ENCODE results near the gene TAT. TPM values are rescaled to one million over a fixed set of nuclear protein-coding genes. Genes with fewer than 3 reads are reported as not detected.
"Not testable (repeated sequence)": the region's sequence is repeated elsewhere in the genome, so short reads cannot be mapped to it uniquely, and the experiment has no call there.

The TAT gene
- total and polyA plus RNA-seq, 2 donors, result 0.20 TPM; not detected in 1

- no peak for DNase-seq (ENCODE audit: extremely low spot score)
- Histone ChIP-seq H3K4me3 (ENCODE audit: low read depth, low read length) (no peak overlapping the region), H3K27ac (ENCODE audit: low read depth) (no peak overlapping the region), H3K36me3 (ENCODE audit: insufficient read depth) (no peaks in the 10 kb centered on the region), H3K4me1 (ENCODE audit: insufficient read depth) (no peaks in the 10 kb centered on the region)
- 85% methylated on average over 5 of the region's 5 CpGs for WGBS
These were observed 17.2 kb upstream of the TAT start for GRCh38 chr16:71594000-71594646.

GRCh38 chr16:71593048-71593999 lies 16.4 kb upstream of the TAT start:
- no peak for DNase-seq (ENCODE audit: extremely low spot score)
- 73% methylated on average over 3 of the region's 3 CpGs for WGBS
- no peaks in the 10 kb centered on the region for H3K4me1 ChIP-seq (ENCODE audit: insufficient read depth)
- H3K36me3 ChIP-seq (ENCODE audit: insufficient read depth), result no peaks in the 10 kb centered on the region
- H3K27ac ChIP-seq (ENCODE audit: low read depth), result no peak overlapping the region
- no peak overlapping the region for H3K4me3 ChIP-seq (ENCODE audit: low read depth, low read length)

DNA sequence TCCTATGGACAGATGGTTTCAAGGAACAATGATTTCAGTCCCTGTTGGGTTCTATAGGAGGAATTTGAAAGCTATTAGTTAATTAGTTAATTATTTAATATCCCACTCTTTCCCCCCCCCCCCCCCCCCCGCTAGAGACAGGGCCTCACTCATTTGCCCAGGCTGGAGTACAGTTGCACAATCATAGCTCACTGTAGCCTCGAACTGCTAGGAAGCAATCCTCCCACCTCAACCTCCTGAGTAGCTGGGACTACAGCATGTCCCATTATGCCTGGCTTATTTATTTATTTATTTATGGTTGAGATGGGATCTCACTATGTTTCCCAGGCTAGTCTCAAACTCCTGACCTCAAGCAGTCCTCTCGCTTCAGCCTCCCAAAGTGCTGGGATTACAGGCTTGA lies 15.0 kb upstream of the TAT start:
- H3K4me3 ChIP-seq (ENCODE audit: low read depth, low read length), result no peak overlapping the region
- 60% methylated on average over 3 of the region's 3 CpGs for WGBS
- no peak overlapping the region for H3K27ac ChIP-seq (ENCODE audit: low read depth)
- no peaks in the 10 kb centered on the region for H3K36me3 ChIP-seq (ENCODE audit: insufficient read depth)
- no peak for DNase-seq (ENCODE audit: extremely low spot score)
- H3K4me1 ChIP-seq (ENCODE audit: insufficient read depth), result no peaks in the 10 kb centered on the region

GRCh38 chr16:71590584-71590983 lies 13.7 kb upstream of the TAT start:
- H3K27ac ChIP-seq (ENCODE audit: low read depth), result no peak overlapping the region
- H3K4me1 ChIP-seq (ENCODE audit: insufficient read depth), result no peaks in the 10 kb centered on the region
- H3K4me3 ChIP-seq (ENCODE audit: low read depth, low read length), result no peak overlapping the region
- no peak for DNase-seq (ENCODE audit: extremely low spot score)
- H3K36me3 ChIP-seq (ENCODE audit: insufficient read depth), result no peaks in the 10 kb centered on the region
- 82% methylated on average over 4 of the region's 4 CpGs for WGBS

DNA sequence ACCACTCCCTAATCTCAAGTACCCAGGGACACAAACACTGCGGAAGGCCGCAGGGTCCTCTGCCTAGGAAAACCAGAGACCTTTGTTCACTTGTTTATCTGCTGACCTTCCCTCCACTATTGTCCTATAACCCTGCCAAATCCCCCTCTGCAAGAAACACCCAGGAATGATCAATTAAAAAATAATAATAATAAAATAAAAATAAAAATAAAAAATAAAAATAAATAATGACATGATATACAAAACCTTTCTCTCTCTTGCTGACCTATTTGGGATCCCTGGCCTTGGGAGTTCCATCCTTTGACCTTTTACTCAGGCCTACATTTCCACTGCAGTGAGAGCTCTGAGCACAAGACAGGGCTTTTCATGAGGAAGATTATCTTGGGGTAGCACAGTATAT lies 13.2 kb upstream of the TAT start:
- DNase-seq (ENCODE audit: extremely low spot score); H3K4me3 ChIP-seq (ENCODE audit: low read depth, low read length); H3K4me1 ChIP-seq (ENCODE audit: insufficient read depth); H3K36me3 ChIP-seq (ENCODE audit: insufficient read depth); H3K27ac ChIP-seq (ENCODE audit: low read depth): not testable (repeated sequence)
- WGBS, result no CpG with 5 or more reads among the region's 2 CpGs

- not testable (repeated sequence) for H3K36me3 ChIP-seq (ENCODE audit: insufficient read depth); H3K27ac ChIP-seq (ENCODE audit: low read depth); H3K4me3 ChIP-seq (ENCODE audit: low read depth, low read length); DNase-seq (ENCODE audit: extremely low spot score); H3K4me1 ChIP-seq (ENCODE audit: insufficient read depth)
- 93% methylated on average over 30 of the region's 30 CpGs for WGBS
These were observed 12.4 kb upstream of the TAT start for GRCh38 chr16:71589334-71589733.

DNA sequence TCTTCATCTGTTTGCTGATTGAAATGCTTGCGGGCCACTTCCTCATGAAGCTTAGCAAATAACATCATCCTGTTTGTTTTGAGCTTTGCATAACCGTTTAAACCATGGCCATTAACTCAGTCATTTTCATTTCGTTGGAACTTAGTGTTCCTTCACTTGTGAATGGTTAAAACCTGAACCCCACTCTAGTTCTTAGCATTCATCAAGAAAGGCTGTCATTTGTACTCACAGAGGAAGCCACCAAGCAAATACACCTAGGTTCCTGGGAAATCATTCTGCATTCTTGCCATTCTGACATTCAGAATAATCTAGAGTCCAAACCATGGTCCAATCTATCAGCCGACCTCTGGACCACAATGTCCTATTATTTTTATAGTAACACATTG lies 8.4 kb upstream of the TAT start:
- no peak for DNase-seq (ENCODE audit: extremely low spot score)
- WGBS, result 55% methylated on average over 4 of the region's 4 CpGs

GRCh38 chr16:71584543-71585317 lies 7.8 kb upstream of the TAT start:
- no peaks in the 10 kb centered on the region for H3K36me3 ChIP-seq (ENCODE audit: insufficient read depth)
- 84% methylated on average over 3 of the region's 3 CpGs for WGBS
- H3K27ac ChIP-seq (ENCODE audit: low read depth), result no peak overlapping the region
- no peak for DNase-seq (ENCODE audit: extremely low spot score)
- H3K4me1 ChIP-seq (ENCODE audit: insufficient read depth), result no peaks in the 10 kb centered on the region
- no peak overlapping the region for H3K4me3 ChIP-seq (ENCODE audit: low read depth, low read length)

More for the DNA sequence above, 8.4 kb upstream of the TAT start:
- no peaks in the 10 kb centered on the region for H3K4me1 ChIP-seq (ENCODE audit: insufficient read depth)
- H3K36me3 ChIP-seq (ENCODE audit: insufficient read depth), result no peaks in the 10 kb centered on the region
- no peak overlapping the region for H3K27ac ChIP-seq (ENCODE audit: low read depth)
- H3K4me3 ChIP-seq (ENCODE audit: low read depth, low read length), result no peak overlapping the region

DNA sequence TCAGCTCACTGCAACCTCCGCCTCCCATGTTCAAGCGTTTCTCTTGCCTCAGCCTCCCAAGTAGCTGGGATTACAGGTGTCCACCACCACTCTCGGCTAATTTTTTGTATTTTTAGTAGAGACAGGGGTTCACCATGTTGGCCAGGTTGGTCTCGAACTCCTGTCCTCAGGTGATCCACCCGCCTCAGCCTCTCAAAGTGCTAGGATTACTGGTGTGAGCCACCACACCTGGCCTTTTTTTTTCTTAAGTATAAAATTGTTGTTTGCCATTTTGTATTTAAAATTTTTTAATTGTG lies 5.6 kb upstream of the TAT start:
- 88% methylated on average over 5 of the region's 5 CpGs for WGBS
- H3K36me3 ChIP-seq (ENCODE audit: insufficient read depth); H3K4me3 ChIP-seq (ENCODE audit: low read depth, low read length); H3K27ac ChIP-seq (ENCODE audit: low read depth); DNase-seq (ENCODE audit: extremely low spot score); H3K4me1 ChIP-seq (ENCODE audit: insufficient read depth): not testable (repeated sequence)

DNA sequence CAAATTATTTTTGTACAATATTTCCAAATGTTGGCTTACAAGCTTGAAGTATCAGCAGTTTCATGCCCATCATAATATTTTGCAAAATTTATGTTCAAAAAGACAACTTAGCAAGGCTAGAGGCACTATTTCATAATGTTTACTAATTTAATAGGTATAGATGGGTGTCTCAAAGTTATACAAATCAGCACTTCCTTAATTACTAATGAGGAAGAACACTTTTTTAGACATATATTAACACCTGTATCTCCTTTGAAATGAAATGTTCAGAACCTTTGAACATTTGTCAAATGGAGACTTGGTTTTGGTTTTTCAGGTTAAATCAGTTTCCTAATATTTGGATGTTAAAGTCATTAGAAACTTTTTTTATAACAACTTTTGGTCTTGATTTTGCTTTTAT lies 2.2 kb downstream of the TAT start:
- no peaks in the 10 kb centered on the region for H3K4me1 ChIP-seq (ENCODE audit: insufficient read depth)
- no peak for DNase-seq (ENCODE audit: extremely low spot score)
- no peak overlapping the region for H3K4me3 ChIP-seq (ENCODE audit: low read depth, low read length)
- no peak overlapping the region for H3K27ac ChIP-seq (ENCODE audit: low read depth)
- H3K36me3 ChIP-seq (ENCODE audit: insufficient read depth), result no peaks in the 10 kb centered on the region

DNA sequence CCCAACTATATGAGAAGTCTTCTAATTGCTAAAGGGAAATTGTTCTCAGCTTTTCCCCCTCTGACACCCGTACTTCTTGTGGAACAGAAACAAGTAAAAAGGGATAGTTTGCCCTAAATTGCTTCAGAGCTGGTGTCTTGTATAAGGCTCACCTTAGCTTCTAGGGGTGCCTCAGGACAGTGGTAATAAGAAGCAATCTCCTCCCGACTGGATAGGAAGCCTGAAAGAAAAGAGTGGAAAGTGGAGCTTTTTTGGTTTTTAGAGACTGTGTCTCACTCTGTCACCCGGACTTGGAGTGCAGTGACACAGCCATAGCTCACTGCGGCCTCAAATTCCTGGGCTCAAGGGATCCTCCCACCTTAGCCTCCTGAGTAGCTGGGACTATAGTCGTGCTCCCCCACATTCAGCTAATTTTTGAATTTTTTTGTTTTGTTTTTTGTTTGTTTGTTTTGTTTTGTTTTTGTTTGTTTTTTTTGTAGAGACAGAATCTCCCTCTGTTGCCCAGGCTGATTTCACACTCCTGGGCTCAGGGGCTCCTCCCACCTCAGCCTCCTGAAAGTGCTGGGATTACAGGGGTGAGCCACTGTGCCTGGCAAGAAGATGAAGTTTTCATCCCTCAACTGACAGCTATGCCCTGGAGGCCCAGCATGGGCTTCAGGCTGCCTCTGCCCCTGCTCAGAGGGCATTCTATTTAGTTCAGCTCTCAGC lies 3.4 kb downstream of the TAT start:
- Histone ChIP-seq H3K36me3 (ENCODE audit: insufficient read depth) (no peaks in the 10 kb centered on the region), H3K27ac (ENCODE audit: low read depth) (no peak overlapping the region), H3K4me3 (ENCODE audit: low read depth, low read length) (no peak overlapping the region), H3K4me1 (ENCODE audit: insufficient read depth) (no peaks in the 10 kb centered on the region)
- 80% methylated on average over 5 of the region's 5 CpGs for WGBS
- DNase-seq (ENCODE audit: extremely low spot score), result no peak

GRCh38 chr16:71572497-71573116 lies 4.3 kb downstream of the TAT start:
- Histone ChIP-seq H3K36me3 (ENCODE audit: insufficient read depth) (no peaks in the 10 kb centered on the region), H3K4me3 (ENCODE audit: low read depth, low read length) (no peak overlapping the region), H3K4me1 (ENCODE audit: insufficient read depth) (no peaks in the 10 kb centered on the region), H3K27ac (ENCODE audit: low read depth) (no peak overlapping the region)
- 51% methylated on average over 3 of the region's 3 CpGs for WGBS
- no peak for DNase-seq (ENCODE audit: extremely low spot score)

DNA sequence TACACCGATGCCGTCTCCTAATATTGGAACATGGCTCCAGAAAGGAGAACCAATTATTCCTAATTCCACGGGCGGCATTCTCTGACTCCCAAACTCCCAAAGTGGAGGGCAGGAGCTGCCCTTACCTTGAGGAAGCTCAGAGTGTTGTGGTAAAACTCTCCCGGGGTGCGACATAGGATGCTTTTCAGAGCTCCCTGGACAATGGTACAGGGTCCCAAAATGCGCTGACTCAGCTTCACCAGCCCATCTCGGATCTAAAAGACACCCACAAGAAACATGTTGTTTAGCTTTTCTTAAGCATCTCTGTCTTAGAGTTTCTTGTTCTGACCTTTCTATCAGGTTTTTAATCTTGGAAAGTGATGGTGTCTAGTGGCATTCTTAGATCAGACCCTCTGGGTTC lies 6.7 kb downstream of the TAT start:
- no peak for DNase-seq (ENCODE audit: extremely low spot score)
- Histone ChIP-seq H3K4me1 (ENCODE audit: insufficient read depth) (no peaks in the 10 kb centered on the region), H3K4me3 (ENCODE audit: low read depth, low read length) (no peak overlapping the region), H3K27ac (ENCODE audit: low read depth) (no peak overlapping the region), H3K36me3 (ENCODE audit: insufficient read depth) (no peaks in the 10 kb centered on the region)
- whole genome bisulfite sequencing, result 93% methylated on average over 8 of the region's 8 CpGs

All from urinary bladder (tissue), 4 donors.